ENCODE results near the gene DMXL2.

DMXL2 gene

DNA sequence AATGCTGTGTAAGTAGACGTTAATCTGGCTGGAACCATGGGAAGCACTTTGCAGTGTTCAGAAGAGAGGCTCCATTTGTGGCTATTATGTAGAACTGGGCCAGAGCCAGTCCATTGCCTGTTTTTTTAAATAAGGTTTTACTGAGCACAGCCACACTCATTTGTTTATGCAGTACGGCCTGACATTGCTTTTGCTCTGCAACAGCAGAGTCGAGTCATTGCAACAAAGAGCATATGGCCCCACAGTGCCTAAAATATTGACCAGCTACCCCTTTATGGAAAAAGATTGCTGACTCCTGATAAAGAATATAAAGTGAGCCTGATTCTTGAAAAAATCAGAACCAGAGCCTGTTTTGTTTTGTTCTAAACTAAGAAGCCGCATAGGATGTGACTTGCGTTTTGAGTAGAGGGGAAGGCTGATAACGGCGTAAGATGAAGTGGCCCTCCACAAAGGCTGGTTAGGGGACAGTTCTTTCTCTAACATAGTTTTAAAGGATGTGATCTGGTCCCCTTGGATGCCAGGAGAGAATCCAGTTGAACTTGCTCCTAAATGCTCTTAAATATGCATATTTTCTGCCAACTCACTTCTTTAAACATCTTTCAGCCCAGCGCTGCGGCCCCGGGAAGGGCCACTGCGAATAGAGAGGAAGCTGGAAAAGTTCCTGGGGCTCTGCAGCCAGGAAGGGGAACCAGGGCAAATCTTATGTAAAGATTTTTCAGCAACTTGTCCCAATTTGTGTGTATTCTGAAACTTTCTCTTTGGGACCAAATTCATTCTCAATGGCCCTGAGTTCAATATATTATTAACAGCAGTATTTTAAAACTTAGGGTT lies 216.7 kb downstream of the DMXL2 start:
- no peak for DNase-seq (ENCODE audit: low spot score)

DNA sequence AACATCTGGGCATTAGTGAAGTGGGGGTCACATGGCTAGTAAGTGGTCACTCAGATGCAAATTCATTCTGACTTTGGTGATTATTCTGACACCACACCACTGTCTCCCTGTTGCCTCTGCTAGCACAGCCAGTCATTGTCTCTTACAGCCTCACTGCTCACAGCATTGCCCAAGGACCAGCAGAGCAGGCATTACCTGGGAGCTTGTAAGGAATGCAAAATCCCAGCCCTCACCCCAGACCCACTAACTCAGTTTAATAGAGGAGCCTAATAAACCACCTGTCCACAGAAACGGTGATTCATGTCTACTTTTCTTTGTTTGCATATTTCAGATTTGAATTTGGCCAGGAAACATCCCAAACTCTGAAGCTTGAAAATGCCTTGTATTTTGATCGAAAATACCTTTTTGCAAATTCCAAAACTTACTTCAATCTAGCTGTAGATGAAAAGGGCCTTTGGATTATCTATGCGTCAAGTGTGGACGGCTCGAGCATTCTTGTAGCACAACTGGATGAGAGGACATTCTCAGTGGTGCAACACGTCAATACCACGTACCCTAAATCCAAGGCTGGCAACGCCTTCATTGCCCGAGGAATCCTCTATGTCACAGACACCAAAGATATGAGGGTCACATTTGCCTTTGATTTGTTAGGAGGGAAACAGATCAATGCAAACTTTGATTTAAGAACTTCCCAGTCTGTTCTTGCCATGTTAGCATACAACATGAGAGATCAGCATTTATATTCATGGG lies 218.4 kb downstream of the DMXL2 start:
- no peak for DNase-seq (ENCODE audit: low spot score)

DNA sequence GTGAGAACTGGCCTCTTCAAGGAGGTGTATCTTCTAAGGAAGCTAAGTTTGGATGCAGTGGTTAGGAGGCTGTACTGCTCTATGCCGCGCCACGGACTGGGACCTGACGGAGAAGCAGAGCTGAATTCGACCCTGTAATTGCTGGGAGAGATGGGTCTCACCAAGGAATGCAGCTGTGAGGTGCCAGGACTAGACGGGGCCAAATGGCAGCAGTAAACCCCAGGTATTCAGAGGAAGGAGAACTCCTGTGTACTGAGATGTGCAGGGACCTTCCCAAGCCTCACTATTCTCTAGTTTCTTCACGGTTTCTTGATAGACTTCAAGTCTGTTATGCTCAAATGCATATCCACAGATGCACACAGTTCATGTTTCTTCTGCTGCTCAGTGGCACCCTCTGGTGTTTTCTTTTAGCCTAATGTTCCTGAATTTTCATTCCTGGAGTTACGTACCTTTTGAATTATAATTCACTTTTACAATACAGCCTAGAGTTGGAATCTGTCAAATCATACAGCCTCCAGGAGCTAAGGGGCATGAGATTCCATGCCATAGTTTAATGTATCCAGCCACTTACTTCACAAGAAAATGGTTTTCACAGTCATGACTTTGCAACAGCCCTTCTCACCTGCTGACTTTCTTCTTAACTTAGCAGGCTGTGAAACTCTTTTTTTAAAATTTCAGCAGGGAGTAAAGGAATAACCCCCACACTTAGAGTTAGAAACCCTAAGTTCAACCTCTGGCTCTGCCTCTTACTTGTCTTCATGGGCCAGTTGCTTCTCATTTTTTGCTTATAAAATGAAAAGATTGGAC lies 219.3 kb downstream of the DMXL2 start:
- no peak for DNase-seq (ENCODE audit: low spot score)

DNA sequence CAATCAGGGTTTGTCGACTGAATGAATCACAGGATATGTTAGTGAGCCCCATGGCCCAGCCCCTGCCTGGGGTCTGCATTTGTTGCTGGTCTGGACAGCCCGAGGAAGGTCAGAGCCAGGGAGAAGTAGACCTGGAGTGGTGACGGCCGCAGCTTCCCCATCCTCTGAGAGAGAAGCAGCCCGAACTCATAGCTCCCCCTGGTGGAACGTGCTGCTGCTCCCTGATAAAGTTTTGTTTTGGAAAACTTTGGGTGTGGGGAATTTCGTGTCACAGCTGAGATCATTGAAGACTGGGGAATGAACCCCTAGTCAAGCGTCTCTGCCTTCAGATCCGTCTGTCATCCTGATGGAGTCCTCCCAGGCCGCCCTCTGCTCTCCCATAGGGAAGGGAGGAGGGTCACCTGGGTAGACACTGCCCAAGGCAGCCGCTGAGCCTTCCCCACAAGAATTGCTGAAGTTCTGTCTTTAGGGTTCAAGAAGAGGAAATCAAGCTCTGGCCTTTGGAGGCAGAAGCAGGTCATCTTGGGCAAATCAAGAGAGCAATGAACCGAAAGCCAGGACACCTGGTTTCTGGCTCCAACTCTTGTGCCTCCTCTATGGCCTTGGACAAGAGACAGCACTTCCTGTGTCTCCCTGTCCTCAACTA lies 220.6 kb downstream of the DMXL2 start:
- peak; percentile 37 for DNase-seq (ENCODE audit: low spot score)

DNA sequence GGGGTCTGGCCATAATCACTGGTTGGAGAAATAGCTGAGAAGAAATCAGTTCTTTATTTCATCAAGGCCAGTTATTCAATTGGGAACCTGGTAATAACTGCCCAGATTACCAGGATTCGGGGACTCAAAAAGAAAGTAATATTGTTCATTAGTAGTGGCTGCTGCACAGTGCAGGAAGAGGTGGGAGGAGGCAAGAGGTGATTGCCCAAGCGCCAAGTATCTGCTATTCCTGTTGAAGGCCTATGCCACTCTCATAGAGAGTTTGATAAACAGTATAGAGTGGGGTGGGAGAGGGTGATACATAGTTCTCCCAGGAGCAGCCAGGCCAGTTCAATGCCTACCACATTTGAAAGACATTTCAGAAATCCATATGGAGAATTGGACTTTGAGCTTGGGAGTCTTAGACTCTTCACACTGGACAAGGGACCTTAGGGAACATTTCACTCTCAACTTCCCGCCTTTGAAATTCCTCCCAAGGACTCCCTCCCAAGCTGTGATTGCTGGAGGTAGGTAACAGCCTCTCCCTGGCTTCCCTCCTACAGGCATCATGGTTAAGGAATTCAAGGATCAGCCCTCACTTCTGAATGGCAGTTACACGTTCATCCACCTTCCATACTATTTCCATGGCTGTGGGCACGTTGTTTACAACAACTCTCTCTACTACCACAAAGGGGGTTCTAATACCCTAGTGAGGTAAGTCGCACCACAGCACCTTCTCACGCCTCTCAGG lies 221.4 kb downstream of the DMXL2 start:
- DNase-seq (ENCODE audit: low spot score) = no peak

DNA sequence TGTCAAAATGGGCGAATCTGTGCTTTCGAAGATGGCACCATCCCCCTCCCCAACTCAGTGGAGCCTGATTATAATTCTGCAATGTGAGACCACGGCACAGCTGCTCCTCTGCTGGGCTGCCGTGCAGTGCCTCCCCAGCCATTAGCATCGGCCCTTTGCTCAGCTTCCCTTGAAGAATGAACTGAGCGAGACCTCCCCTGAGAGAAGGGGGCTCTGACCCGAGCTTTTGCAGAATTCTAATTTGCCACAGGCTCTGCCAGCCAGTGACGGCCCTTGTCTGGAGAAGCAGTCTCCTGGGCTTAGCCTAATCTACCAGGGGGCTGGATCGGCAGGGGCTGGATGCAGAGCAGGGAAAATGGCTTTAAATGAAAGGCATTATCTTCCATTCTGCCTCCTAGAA lies 223.9 kb downstream of the DMXL2 start:
- DNase-seq (ENCODE audit: low spot score) = no peak

Measured in germinal center (tissue), 1 donor.